Measurements from ENCODE around the gene RSU1.

Gene RSU1

DNA sequence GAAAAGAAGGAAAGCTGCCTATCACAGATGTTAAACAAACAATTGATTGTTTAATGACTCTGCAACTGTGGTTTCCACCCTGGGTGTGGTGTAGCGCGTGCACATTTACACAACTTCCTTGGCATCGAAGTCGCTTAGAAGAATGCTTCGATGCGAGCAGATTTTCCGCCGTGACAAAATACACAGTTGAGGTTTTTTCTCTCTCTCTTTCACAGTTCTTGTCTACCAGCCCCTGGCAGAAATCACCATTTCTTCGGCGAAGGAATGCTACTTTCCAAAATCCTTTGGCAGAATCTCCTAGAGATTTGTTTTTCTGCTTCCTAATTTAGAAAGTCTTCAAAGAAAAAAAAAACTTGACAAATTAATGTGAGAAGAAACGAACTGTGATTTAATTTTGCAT is 224.8 kb downstream of the RSU1 start:
- DNase-seq = no peak

DNA sequence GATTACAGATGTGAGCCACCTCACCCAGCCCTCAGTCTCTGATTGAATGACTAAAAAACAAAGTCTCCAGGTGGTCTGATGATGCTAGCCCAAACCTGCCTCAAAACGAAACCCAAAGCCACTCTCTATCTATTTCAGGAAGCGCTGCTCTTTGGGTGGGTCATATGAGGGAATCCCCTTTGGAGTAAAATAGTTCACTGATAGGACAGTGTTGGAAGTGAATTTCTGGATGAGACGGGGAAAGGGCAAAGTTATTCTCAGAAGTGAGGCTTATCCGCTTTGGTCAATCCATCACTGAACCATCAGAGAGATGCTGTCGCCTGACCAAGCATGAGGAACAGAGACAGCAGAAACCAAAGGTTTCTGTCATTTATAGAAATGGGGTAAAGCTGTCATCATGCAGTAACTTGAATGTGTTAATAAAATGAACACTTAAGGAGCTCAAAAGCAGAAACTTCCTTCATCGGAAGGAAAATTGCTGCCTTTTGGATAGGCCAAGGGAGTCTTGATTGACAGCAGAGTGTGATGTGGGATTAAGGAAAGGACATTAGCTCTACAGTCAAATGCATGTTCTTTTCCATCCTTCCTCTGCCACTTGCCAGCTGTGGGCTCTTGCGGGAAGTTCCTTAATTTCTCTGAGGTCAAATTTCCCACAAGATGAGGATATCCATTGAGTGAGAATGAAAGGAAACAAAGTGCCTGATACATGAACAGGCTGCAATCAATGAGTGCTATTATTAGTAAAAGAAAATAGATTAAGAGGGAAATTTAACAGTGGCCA is 230.7 kb downstream of the RSU1 start:
- DNase-seq = no peak

DNA sequence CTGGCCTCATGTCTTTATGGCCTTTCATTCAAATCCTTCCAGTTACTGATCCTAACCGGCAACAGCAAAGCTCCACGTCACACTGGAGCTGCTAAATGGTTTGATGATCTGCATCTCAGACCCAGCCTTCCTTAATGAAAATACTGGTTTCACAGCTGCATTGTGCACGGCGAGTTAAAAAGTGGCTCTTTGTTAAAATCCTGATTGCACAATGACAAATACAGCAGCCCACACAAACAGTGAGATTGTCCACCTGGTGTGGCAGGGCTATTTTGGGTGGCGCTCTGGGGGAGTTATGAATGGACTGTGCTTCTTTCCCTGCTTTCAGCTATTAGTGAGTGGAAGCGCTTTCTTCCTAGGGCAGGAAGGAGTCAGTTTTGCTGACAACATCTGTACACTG is 232.1 kb downstream of the RSU1 start:
- no peak for DNase-seq

DNA sequence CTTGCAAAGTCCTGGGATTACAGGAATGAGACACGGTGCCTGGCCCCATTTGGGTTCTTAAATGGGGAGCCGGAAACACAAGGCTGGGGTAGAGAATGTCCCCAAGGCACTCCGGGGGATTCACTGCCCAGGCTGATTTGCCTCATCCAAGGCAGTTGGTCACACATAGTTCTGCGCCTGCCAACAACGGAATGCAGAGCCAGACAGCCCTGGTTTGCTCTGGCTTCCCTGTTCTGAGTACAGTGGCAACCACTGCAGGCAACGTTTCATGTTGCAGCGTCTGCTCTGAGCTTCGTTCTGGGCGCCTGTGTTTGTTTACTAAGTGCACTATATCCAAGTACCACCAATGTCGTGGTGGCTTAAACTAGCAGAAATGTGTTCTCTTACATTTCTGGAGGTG is 233.8 kb downstream of the RSU1 start:
- no peak for DNase-seq

DNA sequence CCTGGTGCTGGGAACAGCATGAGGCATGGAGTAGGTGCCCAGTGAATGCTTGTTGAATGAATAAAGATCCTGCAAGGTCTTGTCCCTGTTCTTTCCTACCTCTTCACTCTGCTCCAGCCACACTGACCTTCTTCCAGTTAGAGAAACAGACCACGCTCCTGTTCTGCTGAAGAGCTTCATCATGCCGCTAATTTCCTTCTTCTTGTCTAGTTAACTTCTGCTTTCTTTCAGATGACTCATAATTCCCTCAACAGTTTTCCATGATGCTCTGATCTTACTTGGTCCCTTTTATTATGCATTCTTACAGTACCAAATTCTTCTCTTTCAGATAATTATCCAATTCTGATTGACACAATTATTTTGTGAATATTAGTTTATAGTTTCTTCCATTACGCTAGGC is 236.0 kb downstream of the RSU1 start:
- DNase-seq = peak; percentile 8 to 64 (median 32)

DNA sequence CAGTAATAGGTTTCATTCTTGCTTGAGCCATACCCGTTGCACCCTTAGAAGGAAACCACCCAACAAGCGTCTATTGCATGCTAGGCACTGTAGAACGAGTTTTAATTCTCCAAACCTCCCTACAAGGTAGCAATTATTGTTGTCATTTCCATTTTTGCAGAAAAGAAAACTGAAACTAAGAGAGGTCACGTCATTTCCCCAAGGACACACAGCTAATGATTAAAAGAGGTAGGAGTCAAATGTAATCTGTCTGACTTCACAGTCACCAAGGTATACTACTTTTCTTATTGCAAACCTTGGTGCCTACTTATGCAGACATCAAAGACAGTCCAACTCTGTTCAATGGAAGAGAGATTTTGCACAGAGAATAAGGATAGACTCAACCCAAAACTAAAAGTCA is 246.5 kb downstream of the RSU1 start:
- no peak for DNase-seq

DNA sequence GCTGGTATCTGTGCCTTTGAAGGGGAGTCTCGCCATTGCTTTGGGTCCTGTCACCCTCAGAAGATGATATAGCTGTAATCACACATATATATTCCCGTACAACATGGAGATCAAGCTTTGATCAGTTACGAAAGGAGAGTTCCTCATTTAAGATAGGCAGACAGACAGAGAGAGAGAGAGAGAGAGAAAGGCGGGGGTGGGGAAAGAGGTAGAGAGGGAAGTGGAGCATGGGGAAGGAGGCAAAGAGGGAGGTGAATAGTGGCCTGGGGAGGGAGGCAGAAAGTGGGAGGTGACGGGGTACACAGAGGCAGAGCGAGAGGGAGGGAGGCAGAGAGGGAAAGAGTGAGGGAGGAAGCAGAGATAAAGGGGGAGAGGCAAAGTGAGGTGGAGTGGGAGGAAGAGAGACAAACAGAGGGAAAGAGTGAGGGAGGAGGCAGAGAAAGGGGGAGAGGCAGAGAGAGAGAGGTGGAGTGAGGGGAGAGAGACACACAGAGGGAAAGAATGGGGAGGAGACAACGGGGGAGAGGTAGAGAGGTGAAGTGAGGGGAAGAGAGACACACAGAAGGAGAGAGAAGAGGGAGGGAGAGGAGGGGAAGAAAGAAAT is 250.9 kb downstream of the RSU1 start:
- peak in 1 of 4 experiments; percentile 4 for DNase-seq

DNA sequence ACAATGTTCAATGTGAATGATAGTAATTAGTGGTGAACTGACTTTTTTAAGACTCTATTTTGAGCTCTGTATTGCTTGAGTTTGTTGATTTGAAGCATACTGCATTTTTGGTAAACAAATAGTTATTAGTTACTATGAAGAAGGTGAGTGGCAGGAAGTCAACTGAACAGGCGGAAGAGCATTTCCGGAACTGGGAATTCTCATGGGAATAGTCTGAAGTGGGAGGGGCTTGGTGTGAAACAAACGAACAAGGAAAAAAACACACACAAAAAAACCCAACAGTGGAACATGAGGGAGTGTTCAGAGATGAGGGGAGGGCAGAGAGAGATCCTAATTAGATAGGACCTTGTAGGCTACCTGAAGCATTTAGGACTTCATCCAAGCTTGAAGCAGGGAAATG is 251.6 kb downstream of the RSU1 start:
- no peak for DNase-seq

DNA sequence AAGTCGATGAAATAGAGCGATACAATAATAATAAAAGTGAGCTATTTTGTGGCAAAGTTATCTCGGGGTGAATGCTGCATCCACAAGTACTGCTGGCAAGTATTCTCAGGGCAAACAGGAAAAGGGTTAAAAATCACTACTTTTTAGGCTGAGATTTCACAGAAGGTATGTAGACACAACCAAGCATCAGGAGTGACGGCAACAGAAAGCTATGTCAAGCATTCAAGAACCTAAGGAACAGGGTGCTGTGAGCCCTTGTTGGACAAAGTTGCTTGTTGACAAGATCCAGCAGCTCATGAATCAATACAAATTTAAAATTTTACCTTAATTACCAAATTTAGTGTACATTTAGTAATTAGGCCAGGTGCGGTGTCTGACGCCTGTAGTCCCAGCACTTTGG is 254.3 kb downstream of the RSU1 start:
- DNase-seq = no peak

DNA sequence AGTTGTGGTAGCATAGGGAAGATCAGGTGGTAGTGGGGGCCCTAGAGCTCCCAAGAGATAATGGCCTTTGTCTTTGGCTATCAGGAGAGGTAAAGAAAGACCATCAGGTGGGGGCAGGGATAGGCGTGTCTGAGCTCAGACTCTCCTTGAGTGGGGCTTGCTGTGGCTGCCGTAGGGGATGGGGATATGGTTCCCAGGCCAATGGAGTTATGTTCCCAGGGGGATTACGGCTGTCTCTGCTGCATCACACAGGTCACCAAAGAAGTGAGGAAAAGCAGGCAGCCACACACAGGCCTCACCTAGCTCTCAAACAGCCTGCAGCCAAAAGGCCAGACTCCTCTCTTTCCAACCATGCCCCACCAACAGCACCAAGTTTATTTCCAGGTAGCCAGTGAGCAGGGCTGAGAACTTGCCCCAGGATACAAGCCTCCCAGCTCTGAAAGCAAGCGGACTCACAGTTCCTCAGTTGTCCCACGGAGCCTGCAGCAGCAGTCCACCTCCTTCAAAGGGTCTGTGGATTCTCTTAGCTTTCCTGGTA is 257.9 kb downstream of the RSU1 start:
- DNase-seq = no peak

DNA sequence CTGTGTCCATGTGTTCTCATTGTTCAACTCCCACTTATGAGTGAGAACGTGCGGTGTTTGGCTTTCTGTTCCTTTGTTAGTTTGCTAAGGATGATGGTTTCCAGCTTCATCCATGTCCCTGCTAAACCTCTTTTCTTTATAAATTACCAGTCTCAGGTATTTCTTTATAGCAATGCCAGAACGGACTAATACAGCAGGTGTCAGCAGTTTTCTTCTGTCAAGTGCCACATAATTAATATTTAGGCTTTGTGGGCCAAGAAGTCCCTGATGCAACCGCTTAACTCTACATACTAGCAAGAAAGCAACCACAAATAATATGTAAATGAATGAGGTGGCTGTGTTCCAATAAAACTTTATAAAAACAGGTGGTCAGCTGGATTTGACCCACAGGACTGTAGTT is 269.3 kb downstream of the RSU1 start:
- DNase-seq = no peak

DNA sequence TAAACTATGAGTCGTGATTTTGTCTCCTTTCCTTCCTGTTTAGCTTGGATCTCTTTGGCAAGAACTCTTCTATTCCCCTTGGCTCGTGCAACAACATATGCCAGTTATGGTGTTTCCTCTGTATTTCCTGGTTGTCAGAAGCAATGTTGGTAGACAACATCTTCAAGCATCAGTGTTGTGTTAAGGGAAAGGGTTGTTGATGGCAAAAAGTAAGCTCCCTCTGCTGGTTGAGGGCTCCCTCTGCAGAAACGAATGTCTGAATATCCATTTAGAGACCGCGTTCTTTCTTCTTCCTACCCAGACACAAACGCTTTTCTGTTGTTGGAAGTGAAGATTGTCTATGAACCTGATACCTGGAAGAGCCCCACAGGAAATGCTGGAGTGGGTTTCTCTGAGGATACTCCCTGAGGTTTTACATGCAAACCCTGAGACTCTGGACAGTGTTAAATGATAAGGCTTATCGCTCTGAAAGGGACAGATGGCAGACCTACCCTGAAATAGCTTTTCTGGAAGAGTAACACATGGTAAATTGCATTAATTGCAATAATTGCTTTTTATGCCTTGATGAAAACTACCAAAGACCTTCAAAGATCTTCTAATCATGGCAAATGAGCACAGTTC is 272.0 kb downstream of the RSU1 start:
- peak; percentile 7 to 50 (median 37) for DNase-seq

DNA sequence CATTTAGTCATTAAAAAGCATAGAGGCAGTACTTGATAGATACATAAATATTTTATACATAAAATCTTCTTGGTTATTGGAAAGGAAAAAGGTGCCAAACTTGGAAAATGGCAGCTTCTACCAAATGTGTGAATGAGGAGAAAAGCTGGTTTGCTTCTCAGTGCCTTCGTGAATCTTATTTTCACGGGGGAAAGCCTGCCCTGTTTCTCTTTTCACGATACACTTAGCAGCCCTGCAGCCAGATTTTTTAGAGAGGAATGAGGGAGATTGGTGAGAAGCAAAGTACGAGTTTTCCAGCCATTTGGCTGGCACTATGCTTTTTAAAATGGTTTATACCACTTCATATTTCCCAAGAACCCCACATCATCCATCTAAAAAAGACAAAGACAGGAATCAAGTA is 272.6 kb downstream of the RSU1 start:
- no peak for DNase-seq

DNA sequence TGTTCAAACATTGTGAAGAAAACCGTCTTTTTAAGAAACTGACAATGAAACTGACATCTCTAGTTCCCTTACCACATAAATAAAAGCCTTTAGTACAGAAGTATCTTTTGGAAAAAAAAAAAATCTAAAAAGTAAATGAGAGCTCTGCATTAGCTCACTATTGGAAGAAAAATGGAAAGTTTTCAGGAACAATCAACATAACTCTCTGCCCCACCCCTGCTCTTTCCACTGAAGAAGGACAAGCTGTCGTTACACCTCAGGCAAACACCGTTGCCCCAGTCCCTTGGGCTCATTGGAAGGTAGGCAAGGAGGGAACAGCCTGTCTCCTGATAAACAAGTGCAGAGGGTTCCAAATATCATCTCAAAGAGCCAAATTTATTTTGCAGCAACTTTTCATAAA is 273.1 kb downstream of the RSU1 start:
- DNase-seq = no peak
